Liver (tissue), 9 donors: ENCODE results near the gene PFKP. TPM values are rescaled to one million over a fixed set of nuclear protein-coding genes. Genes with fewer than 3 reads are reported as not detected.

ENCODE experiments used
- DNase-seq: peaks from one replicate; pipeline ENCODE4 v3.0.0-alpha.2; 2017; ENCODE audit warnings: low spot score
- H3K27ac ChIP-seq, 2 donors: one replicate each; pipeline ENCODE4 v1.7.0; 2013; ENCODE audit warnings: inconsistent platforms in 2 of 2, low read length in 2 of 2, control low read depth in 1 of 2, low read depth in 1 of 2, mild to moderate bottlenecking in 1 of 2
- H3K27me3 ChIP-seq, 4 donors: one replicate each; pipeline versions ENCODE4 v1.6.1 to v1.7.0; 2013; ENCODE audit warnings: low read length in 3 of 4, inconsistent platforms in 1 of 4, mild to moderate bottlenecking in 1 of 4, moderate library complexity in 1 of 4; ENCODE audit not compliant: control insufficient read depth in 4 of 4, insufficient read depth in 4 of 4
- H3K36me3 ChIP-seq, 4 donors: one replicate each; pipeline versions ENCODE4 v1.6.1 to v1.7.0; 2013; ENCODE audit warnings: low read length in 3 of 4, mild to moderate bottlenecking in 3 of 4, low read depth in 1 of 4, moderate library complexity in 1 of 4; ENCODE audit not compliant: control insufficient read depth in 4 of 4, insufficient read depth in 3 of 4
- H3K4me1 ChIP-seq, 4 donors: one replicate each; pipeline versions ENCODE4 v1.6.1 to v1.7.0; 2013; ENCODE audit warnings: low read length in 3 of 4, mild to moderate bottlenecking in 3 of 4, moderate library complexity in 1 of 4; ENCODE audit not compliant: control insufficient read depth in 4 of 4, insufficient read depth in 4 of 4
- H3K4me3 ChIP-seq, 3 donors: one replicate each; pipeline versions ENCODE4 v1.6.1 to v1.7.0; 2013; ENCODE audit warnings: low read length in 3 of 3, control low read depth in 1 of 3, low read depth in 1 of 3, mild to moderate bottlenecking in 1 of 3
- H3K9ac ChIP-seq, 2 donors: one replicate each; pipeline ENCODE4 v1.7.0; 2013; ENCODE audit warnings: low read length in 2 of 2, mild to moderate bottlenecking in 2 of 2, moderate library complexity in 2 of 2, control low read depth in 1 of 2, low read depth in 1 of 2
- H3K9me3 ChIP-seq, 4 donors: one replicate each; pipeline versions ENCODE4 v1.6.1 to v1.7.0; 2013; ENCODE audit warnings: low read length in 3 of 4; ENCODE audit not compliant: control insufficient read depth in 4 of 4
- ATF3 ChIP-seq: IDR thresholded peaks from 2 replicates; pipeline ENCODE4 v1.6.1; 2016; ENCODE audit warnings: antibody characterized with exemption
- CTCF ChIP-seq: fragments of 150-350 bp; IDR thresholded peaks from 2 replicates; pipeline ENCODE4 v1.5.1; 2017; ENCODE audit warnings: improper control_type of control experiment, low read depth, low read length; ENCODE audit not compliant: missing input control
- EGR1 ChIP-seq, 2 donors: IDR thresholded peaks; 2 replicates each; pipeline ENCODE4 v1.6.1; 2016 to 2018; ENCODE audit warnings: antibody characterized with exemption in 2 of 2, low read depth in 2 of 2
- FOXA1 ChIP-seq: IDR thresholded peaks from 2 replicates; pipeline ENCODE4 v1.6.1; 2016; ENCODE audit warnings: antibody characterized with exemption
- GABPA ChIP-seq, 2 donors: IDR thresholded peaks in 1 of 2; conservative IDR thresholded peaks in 1 of 2; 2 replicates each; pipeline ENCODE4 v1.6.1; 2016; ENCODE audit warnings: antibody characterized with exemption in 2 of 2, mild to moderate bottlenecking in 1 of 2, moderate library complexity in 1 of 2
- HNF4A ChIP-seq, 2 donors: conservative IDR thresholded peaks; 2 replicates each; pipeline ENCODE4 v1.6.1; 2016; ENCODE audit warnings: antibody characterized with exemption in 2 of 2, mild to moderate bottlenecking in 2 of 2
- HNF4G ChIP-seq: IDR thresholded peaks from 2 replicates; pipeline ENCODE4 v1.6.1; 2016; ENCODE audit warnings: antibody characterized with exemption
- JUND ChIP-seq, 2 donors: IDR thresholded peaks; 2 replicates each; pipeline ENCODE4 v1.6.1; 2016; ENCODE audit warnings: antibody characterized with exemption in 2 of 2
- MAX ChIP-seq: IDR thresholded peaks from 2 replicates; pipeline ENCODE4 v1.6.1; 2016; ENCODE audit warnings: antibody characterized with exemption
- NR2F2 ChIP-seq: IDR thresholded peaks from 2 replicates; pipeline ENCODE4 v1.6.1; 2016; ENCODE audit warnings: antibody characterized with exemption
- RAD21 ChIP-seq, 2 donors: IDR thresholded peaks; 2 replicates each; pipeline ENCODE4 v1.6.1; 2016; ENCODE audit warnings: antibody characterized with exemption in 2 of 2, mild to moderate bottlenecking in 2 of 2
- REST ChIP-seq: IDR thresholded peaks from 2 replicates; pipeline ENCODE4 v1.6.1; 2016; ENCODE audit warnings: antibody characterized with exemption, mild to moderate bottlenecking
- RXRA ChIP-seq, 2 donors: IDR thresholded peaks; 2 replicates each; pipeline ENCODE4 v1.6.1; 2017 to 2018; ENCODE audit warnings: antibody characterized with exemption in 2 of 2, mild to moderate bottlenecking in 1 of 2
- TAF1 ChIP-seq: conservative IDR thresholded peaks from 2 replicates; pipeline ENCODE4 v1.6.1; 2016; ENCODE audit warnings: antibody characterized with exemption, mild to moderate bottlenecking
- YY1 ChIP-seq: IDR thresholded peaks from 2 replicates; pipeline ENCODE4 v1.6.1; 2016; ENCODE audit warnings: antibody characterized with exemption, mild to moderate bottlenecking
- ZBTB33 ChIP-seq: IDR thresholded peaks from 2 replicates; pipeline ENCODE4 v1.6.1; 2016; ENCODE audit warnings: antibody characterized with exemption
- WGBS: extraction: QIAGEN DNeasy Blood & Tissue Kit; methylation state at CpG from one replicate; pipeline ENCODE4 v1.1.7; 2013; 5-methylcytosine and 5-hydroxymethylcytosine counted together
- polyA plus RNA-seq, 2 donors: library from polyadenylated mRNA; stranded (reverse) in 1 of 2; unstranded in 1 of 2; fragments of 200-250 nt in 1 of 2; fragments of >200 nt in 1 of 2; fragmentation: Nextera tagmentation in 1 of 2; extraction: Ambion mirVana in 1 of 2; gene quantifications; one replicate each; pipeline versions ENCODE4 v1.2.1 to v1.2.3, GENCODE V29; 2013 to 2015
- total RNA-seq, 2 donors: library from RNA; depleted of rRNA; stranded (reverse); fragments of >200 nt; gene quantifications; one replicate each; pipeline ENCODE4 v1.2.3, GENCODE V29; 2014
- donor health status: healthy.
- donor health status: healthy.
- donor health status: healthy.
- donor health status: healthy.
- donor health status: healthy.

The PFKP gene
- total and polyA plus RNA-seq, 4 donors, result 1.1 to 5.0 (median 2.8) TPM

GRCh38 chr10:3042589-3042988, 24.8 kb upstream of the PFKP start:
- Histone ChIP-seq H3K9me3 (no peaks in the 10 kb centered on the region), H3K4me1 (no peaks in the 10 kb centered on the region), H3K9ac (no peak overlapping the region), H3K36me3 (no peaks in the 10 kb centered on the region), H3K27ac (no peak overlapping the region), H3K4me3 (no peak overlapping the region), H3K27me3 (peaks cover 0 to 4% (median under 1%) of the 10 kb centered on the region in 4 donors)
- no peak for DNase-seq
- 74% methylated on average over 10 of the region's 10 CpGs for WGBS
- TF ChIP-seq MAX (no peak), HNF4G (no peak), REST (no peak), HNF4A (conservative IDR thresholded peaks at IDR 0.05) (no peak), YY1 (no peak), EGR1 (IDR thresholded peaks at IDR 0.05; ENCODE audit: low read depth in 2 of 2) (no peak), ZBTB33 (no peak), NR2F2 (no peak), JUND (IDR thresholded peaks at IDR 0.05) (no peak), GABPA (IDR thresholded peaks at IDR 0.05 in 1 of 2, conservative IDR thresholded peaks at IDR 0.05 in 1 of 2) (no peak), RAD21 (IDR thresholded peaks at IDR 0.05) (no peak), CTCF (no peak), RXRA (IDR thresholded peaks at IDR 0.05) (no peak), ATF3 (no peak), TAF1 (no peak), FOXA1 (no peak)
